HCT116 (cell line): ENCODE data around the gene CD93. TPM values are rescaled to one million over a fixed set of nuclear protein-coding genes. Genes with fewer than 3 reads are reported as not detected.

Experiments
- ATAC-seq: fragments of 200-7000 bp; cut with Tn5 transposase; 2 replicates; pipeline ENCODE4 v1.9.1; 2020; ENCODE audit warnings: mild to moderate bottlenecking, moderate library complexity
- BruUV-seq: library from RNA; stranded (reverse); fragments of 400-500 nt; replicated peaks from 2 replicates; lab custom pipeline; 2021; lab: Mats Ljungman, UMichigan
- CTCF ChIA-PET: fragments of 300-600 bp; sonication (Branson Sonifier 250); formaldehyde crosslinking; loops from one replicate; lab custom pipeline; 2021; ENCODE audit warnings: antibody characterized with exemption; lab: Charles Lee
- POLR2A ChIA-PET: fragments of 300-600, 350-600 bp; sonication (Branson Sonifier 250); formaldehyde crosslinking; loops from one replicate; lab custom pipeline; 2021; ENCODE audit warnings: antibody characterized with exemption; lab: Charles Lee
- RAD21 ChIA-PET, 2 experiments: fragments of 300-600 bp; sonication (Branson Sonifier 250); formaldehyde crosslinking; loops; one replicate each; lab custom pipeline; 2023; ENCODE audit warnings: low total read pairs in 2 of 2; ENCODE audit not compliant: uncharacterized antibody in 2 of 2, unreplicated experiment in 2 of 2, low non-redundant PET in 1 of 2; lab: Charles Lee
- DNase-seq: peaks from one replicate; pipeline ENCODE4 v3.0.0-alpha.2; 2010; ENCODE audit warnings: low read depth, low spot score
- H2AFZ ChIP-seq: fragments of 200-600 bp; shearing (Covaris generic), sonication (generic); 2 replicates; pipeline ENCODE4 v1.6.1; 2017; ENCODE audit warnings: low read depth, mixed run types, mixed read lengths, antibody characterized with exemption, low read length; ENCODE audit not compliant: poor library complexity, severe bottlenecking
- H3K27ac ChIP-seq: 2 replicates; pipeline ENCODE4 v1.5.1; 2012; ENCODE audit warnings: low read depth, low read length
- H3K27me3 ChIP-seq: fragments of 200-600 bp; sonication (generic); 2 replicates; pipeline ENCODE4 v1.6.1; 2016; ENCODE audit warnings: mixed run types, low read length, mixed read lengths; ENCODE audit not compliant: insufficient read depth
- H3K36me3 ChIP-seq, 2 experiments: fragments of 200-500 bp in 1 of 2; fragments of 200-600 bp in 1 of 2; sonication (Bioruptor generic) in 1 of 2; sonication (generic) in 1 of 2; 2 replicates each; pipeline versions ENCODE4 v1.5.1 to v1.6.1; 2014 to 2016; ENCODE audit warnings: low read length in 2 of 2, inconsistent platforms in 1 of 2, mixed read lengths in 1 of 2, mixed run types in 1 of 2; ENCODE audit not compliant: insufficient read depth in 2 of 2, control insufficient read depth in 1 of 2
- H3K4me1 ChIP-seq, 2 experiments: fragments of 200-600 bp in 1 of 2; sonication (generic) in 1 of 2; 2 replicates each; pipeline versions ENCODE4 v1.5.1 to v1.6.1; 2012 to 2017; ENCODE audit warnings: low read length in 2 of 2, inconsistent platforms in 1 of 2, mild to moderate bottlenecking in 1 of 2, mixed read lengths in 1 of 2, mixed run types in 1 of 2, moderate library complexity in 1 of 2; ENCODE audit not compliant: insufficient read depth in 2 of 2, control insufficient read depth in 1 of 2
- H3K4me2 ChIP-seq: fragments of 200-600 bp; sonication (generic); 2 replicates; pipeline ENCODE4 v1.6.1; 2017; ENCODE audit warnings: mixed run types, low read length, mixed read lengths
- H3K4me3 ChIP-seq, 2 experiments: fragments of 200-600 bp in 1 of 2; sonication (generic) in 1 of 2; replicated peaks in 1 of 2; 2 replicates each; pipeline ENCODE4 v1.5.1; 2011 to 2016; ENCODE audit warnings: low read length in 2 of 2, control low read depth in 1 of 2, low read depth in 1 of 2, mild to moderate bottlenecking in 1 of 2, mixed read lengths in 1 of 2, mixed run types in 1 of 2
- H3K79me2 ChIP-seq: fragments of 200-600 bp; sonication (generic); 2 replicates; pipeline ENCODE4 v1.6.1; 2017; ENCODE audit warnings: mild to moderate bottlenecking, mixed run types, low read length, moderate library complexity, mixed read lengths; ENCODE audit not compliant: insufficient read depth
- H3K9ac ChIP-seq: fragments of 200-600 bp; sonication (generic); 2 replicates; pipeline ENCODE4 v1.6.1; 2016; ENCODE audit warnings: low read length, mixed read lengths
- H3K9me2 ChIP-seq: fragments of 200-600 bp; sonication (generic), shearing (Covaris generic); 2 replicates; pipeline ENCODE4 v1.6.1; 2017; ENCODE audit warnings: mixed run types, mild to moderate bottlenecking, moderate library complexity; ENCODE audit not compliant: insufficient read depth
- H3K9me3 ChIP-seq, 2 experiments: fragments of 200-500 bp in 1 of 2; fragments of 200-600 bp in 1 of 2; sonication (Bioruptor generic) in 1 of 2; sonication (generic) in 1 of 2; 2 replicates each; pipeline ENCODE4 v1.6.1; 2014 to 2017; ENCODE audit warnings: low read length in 2 of 2, mixed read lengths in 2 of 2, inconsistent platforms in 1 of 2, low read depth in 1 of 2, mild to moderate bottlenecking in 1 of 2, mixed run types in 1 of 2, moderate library complexity in 1 of 2; ENCODE audit not compliant: control insufficient read depth in 1 of 2, insufficient read depth in 1 of 2
- H4K20me1 ChIP-seq: fragments of 200-600 bp; sonication (generic), shearing (Covaris generic); 2 replicates; pipeline ENCODE4 v1.6.1; 2017; ENCODE audit warnings: mixed run types, mild to moderate bottlenecking, moderate library complexity; ENCODE audit not compliant: insufficient read depth
- CBX3 ChIP-seq: IDR thresholded peaks from 2 replicates; pipeline ENCODE4 v1.6.1; 2012; ENCODE audit warnings: low read depth
- CEBPB ChIP-seq: IDR thresholded peaks from 2 replicates; pipeline ENCODE4 v1.6.1; 2012; ENCODE audit warnings: low read depth
- EGR1 ChIP-seq: IDR thresholded peaks from 2 replicates; pipeline ENCODE4 v1.6.1; 2012; ENCODE audit warnings: low read depth
- ELF1 ChIP-seq: IDR thresholded peaks from 2 replicates; pipeline ENCODE4 v1.6.1; 2012; ENCODE audit warnings: low read depth, borderline replicate concordance
- EZH2 ChIP-seq: fragments of 200-600 bp; sonication (generic); IDR thresholded peaks from 2 replicates; pipeline ENCODE4 v1.6.1; 2017; ENCODE audit warnings: antibody characterized with exemption, mixed run types
- EZH2phosphoT487 ChIP-seq: fragments of 200-600 bp; IDR thresholded peaks from 2 replicates; pipeline ENCODE4 v1.6.1; 2018; ENCODE audit warnings: antibody characterized with exemption, borderline replicate concordance
- FOSL1 ChIP-seq: IDR thresholded peaks from 2 replicates; pipeline ENCODE4 v1.6.1; 2012; ENCODE audit warnings: low read depth
- JUND ChIP-seq: IDR thresholded peaks from 2 replicates; pipeline ENCODE4 v1.6.1; 2012
- POLR2A ChIP-seq: IDR thresholded peaks from 2 replicates; pipeline ENCODE4 v1.7.0; 2011; ENCODE audit warnings: borderline replicate concordance; ENCODE audit not compliant: insufficient read depth, insufficient read length; ENCODE audit errors: extremely low read depth
- POLR2AphosphoS5 ChIP-seq: IDR thresholded peaks from 2 replicates; pipeline ENCODE4 v1.6.1; 2011; ENCODE audit warnings: mild to moderate bottlenecking, low read depth, low read length, moderate library complexity
- SIN3A ChIP-seq: IDR thresholded peaks from 2 replicates; pipeline ENCODE4 v1.6.1; 2012; ENCODE audit warnings: low read depth
- SP1 ChIP-seq: IDR thresholded peaks from 2 replicates; pipeline ENCODE4 v1.6.1; 2012; ENCODE audit warnings: low read depth
- SRF ChIP-seq: IDR thresholded peaks from 2 replicates; pipeline ENCODE4 v1.6.1; 2012; ENCODE audit warnings: low read depth
- TCF7L2 ChIP-seq: IDR thresholded peaks from 2 replicates; pipeline ENCODE4 v1.7.0; 2011; ENCODE audit warnings: borderline replicate concordance, inconsistent platforms; ENCODE audit not compliant: insufficient read depth, insufficient read length; ENCODE audit errors: extremely low read depth
- ZFX ChIP-seq: fragments of 450-650 bp; IDR thresholded peaks from 2 replicates; pipeline ENCODE4 v1.6.1; 2017
- ZNF274 ChIP-seq: fragments of 200-500 bp; sonication (Bioruptor generic); IDR thresholded peaks from 2 replicates; pipeline ENCODE4 v1.6.1; 2014; ENCODE audit warnings: mild to moderate bottlenecking, low read depth, low read length, inconsistent platforms
- intact Hi-C: fragments of 100-400 bp; cut with micrococcal nuclease; formaldehyde crosslinking; loops from 2 replicates; pipeline ENCODE4 v1.10.0; 2022
- total RNA-seq: library from RNA; stranded (reverse); gene quantifications from one replicate; pipeline ENCODE4 v1.2.1, GENCODE V29; 2021; ENCODE audit not compliant: unreplicated experiment
- TF ChIP-seq, protein P1 (sequence below): IDR thresholded peaks from 2 replicates; pipeline ENCODE4 v1.6.1; 2012
- TF ChIP-seq, protein P2 (sequence below): IDR thresholded peaks from 2 replicates; pipeline ENCODE4 v1.6.1; 2012; ENCODE audit warnings: low read depth
- TF ChIP-seq, protein P3 (sequence below): IDR thresholded peaks from 2 replicates; pipeline ENCODE4 v1.6.1; 2011; ENCODE audit warnings: mild to moderate bottlenecking, low read length, moderate library complexity; ENCODE audit not compliant: insufficient replicate concordance; ENCODE audit errors: extremely low read depth
- TF ChIP-seq, protein P4 (sequence below): IDR thresholded peaks from 2 replicates; pipeline ENCODE4 v1.6.1; 2012

The CD93 gene
- total RNA-seq, 1 experiment from 2014 or later, result 0.07 TPM

DNA sequence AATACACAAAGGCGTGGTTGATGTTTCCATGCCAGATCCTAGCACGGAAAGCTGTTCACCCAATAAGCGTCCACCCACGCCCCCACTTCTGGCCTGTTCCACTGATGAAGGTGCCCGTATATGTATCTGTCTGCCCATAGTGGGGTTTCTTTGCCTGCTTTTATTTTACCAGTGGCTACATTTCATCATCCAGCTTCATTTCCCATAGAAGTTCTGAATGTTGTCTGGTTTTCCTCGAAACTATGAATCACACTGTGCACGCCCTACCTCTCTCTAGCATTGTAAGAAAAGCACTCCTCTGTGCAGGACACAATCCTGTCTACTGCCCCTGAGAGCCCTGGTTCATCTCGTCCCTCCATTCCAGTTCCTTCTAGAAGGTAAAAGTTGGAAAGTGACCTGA lies 8.8 kb upstream of the CD93 start:
- no peak overlapping the region for H2AFZ ChIP-seq
- POLR2A ChIA-PET, result no interaction called here
- H3K27ac ChIP-seq, result no peak overlapping the region
- H3K9me3 ChIP-seq, result no peaks in the 10 kb centered on the region
- DNase-seq (no peak), ATAC-seq (no peak)
- no peaks in the 10 kb centered on the region for H3K36me3 ChIP-seq
- RAD21 ChIA-PET, result no interaction called here
- peaks cover 27% of the 10 kb centered on the region for H3K27me3 ChIP-seq
- peaks cover 0 to 10% of the 10 kb centered on the region in 2 experiments; a peak in 3 of 4 replicates for H3K4me1 ChIP-seq
- intact Hi-C loops, result no loop called here
- no peaks in the 10 kb centered on the region for H3K79me2 ChIP-seq
- no peak overlapping the region for H3K4me2 ChIP-seq
- H3K9ac ChIP-seq, result no peak overlapping the region
- no peaks in the 10 kb centered on the region for H4K20me1 ChIP-seq
- TF ChIP-seq SP1 (no peak), JUND (no peak), SRF (no peak), SIN3A (no peak), ZNF274 (no peak), EZH2phosphoT487 (no peak), CEBPB (no peak), TCF7L2 (no peak), FOSL1 (no peak), ELF1 (no peak), POLR2A (no peak), POLR2AphosphoS5 (no peak), CBX3 (no peak), ZFX (no peak), EGR1 (no peak), EZH2 (no peak)
- TF ChIP-seq, protein P1, sequence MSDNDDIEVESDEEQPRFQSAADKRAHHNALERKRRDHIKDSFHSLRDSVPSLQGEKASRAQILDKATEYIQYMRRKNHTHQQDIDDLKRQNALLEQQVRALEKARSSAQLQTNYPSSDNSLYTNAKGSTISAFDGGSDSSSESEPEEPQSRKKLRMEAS, result no peak
- TF ChIP-seq, protein P2, sequence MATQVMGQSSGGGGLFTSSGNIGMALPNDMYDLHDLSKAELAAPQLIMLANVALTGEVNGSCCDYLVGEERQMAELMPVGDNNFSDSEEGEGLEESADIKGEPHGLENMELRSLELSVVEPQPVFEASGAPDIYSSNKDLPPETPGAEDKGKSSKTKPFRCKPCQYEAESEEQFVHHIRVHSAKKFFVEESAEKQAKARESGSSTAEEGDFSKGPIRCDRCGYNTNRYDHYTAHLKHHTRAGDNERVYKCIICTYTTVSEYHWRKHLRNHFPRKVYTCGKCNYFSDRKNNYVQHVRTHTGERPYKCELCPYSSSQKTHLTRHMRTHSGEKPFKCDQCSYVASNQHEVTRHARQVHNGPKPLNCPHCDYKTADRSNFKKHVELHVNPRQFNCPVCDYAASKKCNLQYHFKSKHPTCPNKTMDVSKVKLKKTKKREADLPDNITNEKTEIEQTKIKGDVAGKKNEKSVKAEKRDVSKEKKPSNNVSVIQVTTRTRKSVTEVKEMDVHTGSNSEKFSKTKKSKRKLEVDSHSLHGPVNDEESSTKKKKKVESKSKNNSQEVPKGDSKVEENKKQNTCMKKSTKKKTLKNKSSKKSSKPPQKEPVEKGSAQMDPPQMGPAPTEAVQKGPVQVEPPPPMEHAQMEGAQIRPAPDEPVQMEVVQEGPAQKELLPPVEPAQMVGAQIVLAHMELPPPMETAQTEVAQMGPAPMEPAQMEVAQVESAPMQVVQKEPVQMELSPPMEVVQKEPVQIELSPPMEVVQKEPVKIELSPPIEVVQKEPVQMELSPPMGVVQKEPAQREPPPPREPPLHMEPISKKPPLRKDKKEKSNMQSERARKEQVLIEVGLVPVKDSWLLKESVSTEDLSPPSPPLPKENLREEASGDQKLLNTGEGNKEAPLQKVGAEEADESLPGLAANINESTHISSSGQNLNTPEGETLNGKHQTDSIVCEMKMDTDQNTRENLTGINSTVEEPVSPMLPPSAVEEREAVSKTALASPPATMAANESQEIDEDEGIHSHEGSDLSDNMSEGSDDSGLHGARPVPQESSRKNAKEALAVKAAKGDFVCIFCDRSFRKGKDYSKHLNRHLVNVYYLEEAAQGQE, result no peak
- TF ChIP-seq, protein P3, sequence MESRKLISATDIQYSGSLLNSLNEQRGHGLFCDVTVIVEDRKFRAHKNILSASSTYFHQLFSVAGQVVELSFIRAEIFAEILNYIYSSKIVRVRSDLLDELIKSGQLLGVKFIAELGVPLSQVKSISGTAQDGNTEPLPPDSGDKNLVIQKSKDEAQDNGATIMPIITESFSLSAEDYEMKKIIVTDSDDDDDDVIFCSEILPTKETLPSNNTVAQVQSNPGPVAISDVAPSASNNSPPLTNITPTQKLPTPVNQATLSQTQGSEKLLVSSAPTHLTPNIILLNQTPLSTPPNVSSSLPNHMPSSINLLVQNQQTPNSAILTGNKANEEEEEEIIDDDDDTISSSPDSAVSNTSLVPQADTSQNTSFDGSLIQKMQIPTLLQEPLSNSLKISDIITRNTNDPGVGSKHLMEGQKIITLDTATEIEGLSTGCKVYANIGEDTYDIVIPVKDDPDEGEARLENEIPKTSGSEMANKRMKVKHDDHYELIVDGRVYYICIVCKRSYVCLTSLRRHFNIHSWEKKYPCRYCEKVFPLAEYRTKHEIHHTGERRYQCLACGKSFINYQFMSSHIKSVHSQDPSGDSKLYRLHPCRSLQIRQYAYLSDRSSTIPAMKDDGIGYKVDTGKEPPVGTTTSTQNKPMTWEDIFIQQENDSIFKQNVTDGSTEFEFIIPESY, result no peak
- TF ChIP-seq, protein P4, sequence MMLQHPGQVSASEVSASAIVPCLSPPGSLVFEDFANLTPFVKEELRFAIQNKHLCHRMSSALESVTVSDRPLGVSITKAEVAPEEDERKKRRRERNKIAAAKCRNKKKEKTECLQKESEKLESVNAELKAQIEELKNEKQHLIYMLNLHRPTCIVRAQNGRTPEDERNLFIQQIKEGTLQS, result no peak
- no peak overlapping the region for H3K4me3 ChIP-seq
- H3K9me2 ChIP-seq, result no peaks in the 10 kb centered on the region
- no TSS peak for BruUV-seq
- CTCF ChIA-PET, result no interaction called here
